Activated gamma-delta T cell treated with Interleukin-2 at 50 U/mL for 16 hours (primary cell): ENCODE results near the gene APBA2.
A peak's percentile ranks its signal among the peaks of the same experiment; 100 is the strongest.
"Not testable (repeated sequence)": the region's sequence is repeated elsewhere in the genome, so short reads cannot be mapped to it uniquely, and the experiment has no call there.

Source experiments
- DNase-seq: peaks from one replicate; pipeline ENCODE4 v3.0.0-alpha.2; 2020

The APBA2 gene

DNA sequence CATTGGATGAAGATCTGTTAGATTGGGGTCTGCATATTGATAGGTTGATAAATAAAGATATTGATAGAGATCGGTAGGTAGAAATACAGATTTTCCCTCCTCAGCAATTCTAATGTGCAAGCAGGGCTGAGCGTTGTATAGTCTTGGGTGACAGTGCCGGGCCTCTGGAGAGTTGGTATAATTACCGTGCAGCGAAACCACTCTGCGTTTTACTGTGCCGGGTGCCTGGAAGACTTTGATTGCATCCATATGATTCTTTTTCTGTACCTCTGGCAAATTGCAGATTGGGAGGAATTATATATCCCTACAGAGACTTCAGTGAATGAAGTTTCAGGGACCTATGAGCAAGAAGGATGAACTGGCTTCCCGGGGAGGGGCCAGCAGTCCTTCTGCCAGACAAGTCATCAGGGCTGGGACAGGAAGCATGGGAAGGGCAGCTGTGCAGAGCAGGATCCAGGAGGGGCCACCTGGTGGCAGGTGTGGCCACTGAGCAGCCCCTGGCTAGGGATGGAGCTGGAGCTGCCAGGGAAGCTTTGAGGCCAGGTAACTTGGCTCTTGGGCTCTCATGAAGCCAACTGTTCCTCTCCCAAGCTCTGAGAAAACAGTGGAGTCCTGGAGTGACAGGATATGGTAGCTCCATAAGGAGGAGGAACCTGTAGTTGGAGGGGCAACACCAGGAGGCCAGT, 132.5 kb downstream of the APBA2 start:
- DNase-seq: no peak

DNA sequence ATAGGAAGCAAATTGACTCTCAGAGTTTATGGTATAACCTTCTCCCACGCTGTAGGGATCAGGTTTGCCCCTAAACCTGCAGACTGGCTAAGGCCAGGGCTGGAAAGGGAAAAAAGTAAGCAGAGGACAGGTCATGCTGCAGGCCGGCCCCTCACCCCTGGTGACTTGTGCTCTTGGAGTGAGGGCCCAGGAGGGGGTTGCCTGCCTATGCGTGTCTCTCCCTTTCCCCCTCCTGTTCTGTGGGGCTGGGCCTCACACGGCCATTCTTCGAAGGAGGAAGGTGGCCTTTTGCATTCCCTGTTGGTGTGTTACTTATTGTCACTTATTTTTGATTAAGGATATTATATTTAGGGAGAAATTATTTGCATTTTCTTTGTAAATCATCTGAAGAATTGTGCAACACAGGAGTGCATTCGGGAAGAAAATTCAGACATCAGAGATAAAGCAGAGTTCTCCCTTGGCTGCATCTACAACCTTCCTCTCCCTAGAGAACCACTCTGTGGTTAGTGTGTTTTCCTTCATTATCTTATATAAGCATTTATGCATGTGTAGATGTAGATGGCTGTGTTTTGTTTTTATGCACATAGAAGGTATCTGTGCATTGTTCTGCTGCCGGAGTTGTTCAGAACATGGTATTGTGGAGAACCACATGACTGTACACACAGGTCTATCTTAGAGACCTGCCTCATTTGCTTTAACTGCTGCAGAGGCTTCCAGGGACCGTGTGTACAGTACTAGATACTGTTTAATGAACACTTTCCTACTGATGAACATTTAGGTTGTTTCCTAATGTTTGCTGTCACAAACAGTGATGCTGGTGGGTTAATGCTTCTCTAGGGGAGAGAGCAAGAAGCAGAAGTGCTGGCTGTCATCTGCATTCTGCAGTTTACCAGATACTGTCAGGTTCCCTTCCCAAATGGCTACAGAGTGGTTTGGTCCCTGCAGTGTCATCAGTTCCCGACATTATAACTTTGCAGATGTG, 133.5 kb downstream of the APBA2 start:
- DNase-seq: no peak

DNA sequence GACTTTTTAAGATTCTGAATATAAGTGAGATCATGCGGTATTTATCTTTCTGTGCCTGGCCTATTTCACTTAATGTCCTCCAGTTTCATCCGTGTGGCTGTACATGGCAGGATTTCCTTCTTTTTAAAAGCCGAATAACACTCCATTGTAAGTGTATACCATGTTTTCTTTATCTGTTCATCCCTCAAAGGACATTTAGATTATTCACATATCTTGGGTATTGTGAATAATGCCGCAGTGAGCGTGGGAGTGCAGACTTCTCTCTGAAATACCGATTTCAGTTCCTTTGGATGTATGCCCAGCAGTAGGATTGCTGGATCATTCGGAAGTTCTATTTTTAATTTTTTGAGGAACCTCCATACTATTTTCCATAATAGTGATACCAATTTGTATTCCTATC, 136.1 kb downstream of the APBA2 start:
- no peak for DNase-seq

DNA sequence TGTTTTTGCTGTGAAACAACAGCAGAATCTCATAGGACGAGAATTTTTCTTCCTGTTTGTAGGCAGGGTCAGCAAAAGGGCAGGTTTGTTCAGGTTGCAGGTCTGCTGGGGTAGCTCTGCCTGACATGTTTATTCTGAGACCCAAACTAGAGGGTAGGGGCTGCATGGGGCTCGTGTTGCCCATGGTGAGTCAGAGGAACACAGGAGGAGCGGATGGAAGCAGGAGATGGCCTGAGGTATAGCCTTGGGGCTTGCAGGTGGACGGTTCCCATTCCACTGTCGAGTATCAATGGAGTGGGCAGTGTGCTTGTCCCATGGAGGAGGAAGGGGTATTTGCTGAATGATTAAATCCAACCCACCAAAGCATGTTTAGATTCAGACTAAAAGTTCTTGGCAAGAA, 138.9 kb downstream of the APBA2 start:
- no peak for DNase-seq

DNA sequence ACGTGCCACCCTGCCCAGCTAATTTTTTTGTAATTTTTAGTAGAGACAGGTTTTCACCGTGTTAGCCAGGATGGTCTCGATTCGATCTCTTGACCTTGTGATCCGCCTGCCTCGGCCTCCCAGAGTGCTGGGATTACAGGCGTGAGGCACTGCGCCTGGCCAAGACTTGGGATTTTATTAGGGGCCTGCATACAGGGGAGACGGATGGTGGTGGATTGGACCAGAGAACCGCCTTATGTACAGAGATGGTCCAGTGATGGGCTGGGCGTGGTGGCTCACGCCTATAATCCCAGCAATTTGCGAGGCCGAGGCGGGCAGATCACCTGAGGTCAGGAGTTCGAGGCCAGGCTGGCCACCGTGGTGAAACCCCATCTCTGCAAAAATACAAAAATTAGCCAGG, 139.6 kb downstream of the APBA2 start:
- not testable (repeated sequence) for DNase-seq

DNA sequence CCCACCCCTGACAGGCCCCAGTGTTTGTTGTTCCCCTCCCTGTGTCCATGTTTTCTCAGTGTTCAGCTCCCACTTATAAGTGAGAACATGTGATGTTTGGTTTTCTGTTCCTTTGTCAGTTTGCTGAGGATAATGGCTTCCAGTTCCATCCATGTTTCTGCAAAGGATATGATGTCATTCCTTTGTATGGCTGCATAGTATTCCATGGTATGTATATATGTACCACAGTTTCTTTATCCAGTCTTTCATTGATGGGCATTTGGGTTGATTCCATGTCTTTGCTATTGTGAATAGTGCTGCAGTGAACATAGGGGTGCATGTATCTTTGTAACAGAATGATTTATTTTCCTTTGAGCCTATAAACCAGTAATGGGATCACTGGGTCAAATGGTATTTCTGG, 142.4 kb downstream of the APBA2 start:
- DNase-seq: not testable (repeated sequence)

DNA sequence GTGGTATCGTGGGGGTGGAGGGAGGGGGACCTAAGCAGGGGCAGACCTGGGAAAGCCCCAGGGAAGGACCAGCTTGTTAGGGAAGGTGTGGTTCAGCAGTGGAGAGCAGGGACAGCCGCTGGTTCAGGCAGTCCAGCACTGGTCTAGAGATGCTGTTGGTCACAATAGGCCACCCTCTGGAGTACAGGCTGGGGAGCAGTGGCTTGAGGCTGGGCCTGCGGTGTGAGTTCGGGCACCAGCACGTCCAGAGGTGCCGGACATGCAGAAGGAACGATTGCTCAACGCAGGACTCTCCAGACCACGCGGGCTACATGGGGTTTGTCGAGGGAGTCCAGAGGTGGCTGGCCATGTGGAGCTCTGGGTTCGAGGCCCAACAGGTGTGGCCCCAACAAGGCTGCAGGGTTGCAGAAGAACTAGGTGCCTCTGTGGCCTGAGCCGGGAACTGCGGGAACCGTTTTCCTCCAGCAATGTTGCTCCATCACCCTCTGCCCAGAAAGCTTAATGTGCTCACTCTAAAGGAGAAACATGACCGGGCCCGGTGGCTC, 143.9 kb downstream of the APBA2 start:
- DNase-seq: no peak

DNA sequence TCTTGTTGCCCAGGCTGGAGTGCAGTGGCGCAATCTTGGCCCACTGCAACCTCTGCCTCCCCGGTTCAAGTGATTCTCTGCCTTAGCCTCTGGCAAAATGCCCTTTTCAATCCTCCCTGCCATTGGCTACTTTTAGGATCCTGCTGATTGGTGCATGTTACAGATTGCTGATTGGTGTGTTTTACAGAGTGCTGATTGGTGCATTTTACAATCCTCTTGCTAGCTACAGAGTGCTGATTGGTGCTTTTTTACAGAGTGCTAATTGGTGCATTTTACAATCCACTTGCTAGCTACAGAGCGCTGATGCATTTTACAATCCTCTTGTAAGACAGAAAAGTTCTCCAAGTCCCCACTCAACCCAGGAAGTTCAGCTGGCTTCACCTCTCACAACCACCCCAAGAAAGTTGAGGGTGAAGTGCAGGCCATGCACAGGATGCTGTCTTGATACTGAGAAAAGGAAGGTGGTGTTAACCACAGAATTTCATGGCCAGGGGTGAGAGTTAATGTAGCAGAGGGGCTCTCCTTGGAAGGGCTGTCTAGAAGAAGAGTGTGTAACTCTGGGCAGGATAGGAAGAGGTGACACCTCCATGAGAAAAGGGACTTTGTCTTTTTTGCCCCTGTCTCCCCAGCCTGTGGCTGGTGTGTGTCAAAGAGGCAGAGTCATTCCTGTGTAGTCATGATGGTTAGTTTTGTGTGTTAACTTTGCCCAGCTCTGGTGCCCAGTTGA, 145.9 kb downstream of the APBA2 start:
- peak; percentile 28 for DNase-seq

DNA sequence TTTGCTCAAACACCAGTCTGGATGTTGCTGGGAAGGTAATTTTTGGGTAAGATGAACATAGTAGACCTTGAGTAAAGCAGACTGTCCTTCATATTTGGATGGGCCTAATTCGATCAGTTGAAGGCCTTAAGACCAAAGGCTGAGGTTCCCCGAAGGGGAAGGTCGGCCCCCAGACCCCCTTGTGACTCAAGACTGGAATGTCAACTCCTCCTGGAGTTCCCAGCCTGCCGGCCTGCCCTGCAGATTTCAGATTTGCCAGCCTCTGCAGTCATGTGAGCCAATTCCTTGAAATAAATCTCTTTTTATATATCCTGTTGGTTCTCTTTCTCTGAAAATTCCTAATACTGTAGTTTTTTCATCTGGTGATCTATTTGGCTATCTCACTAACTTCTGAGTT, 146.5 kb downstream of the APBA2 start:
- DNase-seq: no peak

DNA sequence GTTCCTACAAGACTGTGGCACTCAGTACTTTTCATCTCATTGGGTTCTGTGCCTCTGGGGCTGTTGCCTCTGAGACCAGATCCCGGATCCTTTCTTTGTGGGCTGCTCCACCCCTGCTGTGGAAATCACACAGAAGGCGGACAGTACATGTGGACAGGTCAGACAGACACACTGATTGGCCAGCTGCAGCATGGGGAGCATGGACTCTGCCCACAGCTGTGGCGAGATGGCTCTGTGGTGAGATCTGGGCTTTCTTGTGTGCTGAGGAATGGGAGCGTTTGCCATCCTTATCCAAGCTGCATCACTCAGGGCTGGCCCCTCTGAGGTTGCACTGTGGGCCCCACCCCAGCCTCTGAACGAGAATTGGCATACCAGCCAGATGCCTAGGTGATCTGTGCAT, 147.0 kb downstream of the APBA2 start:
- no peak for DNase-seq

DNA sequence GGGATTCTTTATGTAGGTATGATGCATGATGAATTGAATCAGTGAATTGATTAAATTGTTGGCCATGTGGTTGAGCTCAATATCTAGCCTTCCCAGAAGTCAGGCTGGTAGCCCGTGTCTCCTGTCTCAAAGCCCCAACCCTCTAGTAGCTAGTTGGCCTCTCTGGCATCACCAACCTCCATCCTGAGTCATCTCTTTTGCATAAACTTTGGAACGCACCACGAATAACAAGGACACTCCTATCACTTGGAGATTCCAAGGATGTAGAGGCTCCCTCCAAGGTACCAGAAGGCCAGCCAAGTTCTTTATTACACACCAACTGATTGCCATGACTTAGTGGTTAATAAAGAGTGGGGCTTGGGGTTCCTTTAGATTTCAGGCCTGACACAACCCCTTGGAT, 148.4 kb downstream of the APBA2 start:
- DNase-seq: no peak

DNA sequence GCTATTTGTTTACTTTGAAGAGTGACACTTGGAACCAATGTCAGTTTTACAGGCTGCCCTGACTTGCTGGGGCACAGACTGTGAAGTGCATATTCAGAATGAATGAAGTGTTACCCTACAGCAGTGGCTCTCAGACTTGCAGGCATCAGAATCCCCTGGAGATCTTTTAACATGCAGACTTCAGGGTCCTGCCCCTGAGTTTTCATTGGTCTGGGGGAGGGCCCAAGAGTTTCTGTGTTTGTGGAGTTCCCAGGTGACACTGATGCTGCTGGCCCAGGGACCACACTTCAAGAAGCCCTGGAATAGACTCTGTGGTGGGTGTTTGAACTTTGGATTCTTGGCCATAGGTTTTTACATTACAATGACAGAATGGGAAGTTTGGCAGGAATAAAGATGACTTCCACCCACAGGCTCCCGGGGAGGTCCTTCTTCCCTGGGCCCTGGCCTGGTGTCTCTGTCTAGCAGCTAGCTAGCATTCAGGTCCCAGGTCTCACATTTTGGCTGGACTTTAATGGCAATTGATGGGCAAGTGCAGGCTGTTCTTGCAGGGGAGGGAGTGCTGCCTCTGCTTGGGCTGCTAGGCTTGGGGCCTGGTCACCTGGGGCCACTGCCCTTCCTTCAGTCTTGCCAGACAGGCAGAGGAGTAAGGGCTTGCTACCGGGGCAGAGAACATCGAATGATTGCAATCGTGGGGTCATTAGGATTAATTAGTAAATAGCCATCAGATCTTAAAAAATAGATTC, 149.0 kb downstream of the APBA2 start:
- DNase-seq: no peak

DNA sequence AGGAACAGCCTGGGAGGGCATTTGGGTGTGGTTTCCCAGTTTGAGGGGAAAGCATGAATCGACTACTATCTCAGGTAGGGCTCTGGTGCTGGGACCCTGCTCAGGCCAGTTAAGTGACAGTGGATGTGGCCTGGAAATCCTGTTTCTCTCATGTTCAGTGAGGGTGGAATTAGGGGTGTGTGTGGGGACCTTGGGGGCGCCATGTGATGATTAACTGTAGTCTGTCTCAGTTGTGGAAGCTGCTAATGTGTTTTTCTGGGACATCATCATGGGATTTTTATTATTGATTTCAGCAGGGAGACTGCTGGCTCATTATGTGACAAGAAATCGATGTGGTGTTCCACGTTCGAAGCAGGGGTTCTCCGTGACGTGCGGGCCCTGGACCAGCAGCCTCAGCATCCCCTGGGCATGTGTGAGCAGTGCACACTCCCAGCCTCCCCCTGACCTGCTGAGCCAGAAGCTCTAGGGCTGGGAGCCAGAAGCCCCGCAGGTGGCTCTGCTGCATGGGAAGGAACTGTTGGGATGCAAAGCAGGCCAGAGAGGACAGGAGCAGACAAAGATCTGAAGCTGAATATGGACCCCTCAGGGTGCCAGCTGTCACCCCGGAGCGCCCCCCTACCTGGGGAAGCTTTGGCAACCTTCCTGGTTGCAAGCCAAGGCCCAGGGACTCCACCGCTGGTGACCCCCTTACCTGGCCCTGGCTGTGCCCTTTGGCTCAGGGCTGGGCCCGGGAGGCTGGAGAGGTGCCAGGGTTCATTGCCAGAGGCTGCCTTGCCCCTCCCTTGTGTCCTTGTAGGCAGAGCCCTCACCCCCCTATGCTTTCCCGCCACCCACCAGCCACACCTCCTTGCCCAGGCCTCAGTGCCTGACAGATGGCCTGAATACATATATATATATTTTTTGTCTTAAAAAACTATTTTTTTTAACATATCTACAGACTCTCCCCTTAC, 149.8 kb downstream of the APBA2 start:
- DNase-seq: no peak

DNA sequence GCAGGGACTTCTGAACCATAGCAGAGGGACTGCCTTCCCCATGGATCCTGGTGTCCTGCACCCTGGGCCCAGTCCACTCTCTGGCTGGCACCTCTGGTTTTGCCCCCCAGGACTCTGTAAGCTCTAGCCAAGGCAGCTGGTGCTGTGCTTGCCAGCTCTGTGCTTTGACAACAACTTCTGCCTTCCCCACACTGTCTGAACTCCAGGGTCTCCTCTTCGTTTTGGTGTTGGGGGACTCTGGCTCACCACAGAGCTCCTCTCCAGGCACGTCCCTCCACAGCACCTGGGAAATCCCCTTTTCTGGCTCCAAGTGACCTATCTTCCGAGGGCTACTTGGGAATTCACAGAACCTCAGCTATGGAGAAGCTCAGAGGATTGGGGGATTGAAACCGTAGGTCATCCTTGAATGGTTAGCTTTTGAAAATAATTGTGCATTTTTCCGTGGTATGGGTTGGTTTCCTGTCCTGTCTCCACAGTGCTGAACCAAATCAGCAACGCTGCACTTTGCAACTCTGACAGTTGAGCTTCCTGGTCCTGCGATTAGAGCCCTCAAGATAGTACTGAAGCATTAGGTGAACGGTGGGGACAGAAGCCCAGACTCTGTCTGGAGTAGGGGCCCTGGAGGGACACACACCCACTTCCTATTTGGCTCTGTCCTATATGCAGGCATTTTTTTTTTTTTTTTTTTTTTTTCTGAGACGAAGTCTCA, 152.4 kb downstream of the APBA2 start:
- no peak for DNase-seq

DNA sequence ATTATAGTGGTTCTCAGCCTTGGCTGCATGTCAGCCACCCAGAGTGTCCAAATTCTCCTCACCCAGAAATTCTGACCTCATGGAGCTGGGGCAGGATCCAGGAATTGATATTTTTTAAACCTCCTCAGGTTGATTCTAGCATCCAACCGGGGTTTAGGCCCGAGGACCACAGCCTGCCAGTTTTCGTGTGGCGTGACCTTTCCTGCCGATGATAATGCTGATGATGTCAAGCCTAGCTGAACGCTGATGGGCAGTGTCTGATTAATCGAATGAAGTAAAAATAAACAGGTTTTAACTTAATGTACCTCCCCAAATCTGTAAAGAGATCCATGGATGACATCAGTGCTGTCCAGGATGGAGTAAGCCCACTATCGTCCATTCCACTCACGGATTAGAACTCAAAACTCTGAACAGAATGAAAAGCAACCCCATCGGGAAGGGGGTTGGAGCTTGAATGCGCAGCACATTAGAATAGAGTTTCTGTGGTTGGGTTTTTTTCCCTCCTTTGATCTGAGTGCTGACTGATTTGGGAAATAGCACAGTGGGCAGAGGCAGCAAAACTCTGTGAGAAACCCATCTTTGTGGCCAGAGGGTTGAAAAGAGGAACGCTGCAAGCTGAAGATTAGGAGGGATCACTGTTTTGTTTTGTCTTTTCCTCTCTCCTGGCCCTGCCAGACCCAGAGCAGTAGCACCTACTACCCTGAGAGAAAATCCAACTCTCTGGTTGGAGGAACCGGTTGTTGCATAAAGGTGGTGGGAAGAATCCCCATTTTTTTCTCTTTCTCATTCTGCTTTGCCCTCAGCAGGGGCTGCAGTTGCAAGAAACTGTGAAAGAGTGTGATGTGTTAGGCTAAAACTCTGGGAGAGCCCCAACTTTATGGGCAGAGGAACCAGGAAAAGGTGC, 153.9 kb downstream of the APBA2 start:
- no peak for DNase-seq

DNA sequence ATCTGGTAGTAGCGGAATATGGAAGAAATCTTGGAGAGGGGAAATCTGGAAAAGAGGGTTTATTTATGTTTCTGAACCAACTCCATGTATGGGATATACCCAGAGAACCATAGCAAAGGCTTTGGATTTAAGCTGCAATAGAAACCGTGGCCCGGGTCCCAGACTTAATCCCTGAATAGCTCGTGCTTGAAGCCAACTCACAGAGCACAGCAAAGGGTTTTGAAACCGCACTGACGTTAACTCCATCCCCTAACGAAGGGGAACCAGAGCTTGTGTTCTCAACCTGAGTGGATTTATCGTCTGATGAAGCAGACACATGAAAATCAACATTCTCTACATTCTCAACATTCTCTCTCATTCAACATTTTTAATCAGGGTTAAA, 154.6 kb downstream of the APBA2 start:
- no peak for DNase-seq

DNA sequence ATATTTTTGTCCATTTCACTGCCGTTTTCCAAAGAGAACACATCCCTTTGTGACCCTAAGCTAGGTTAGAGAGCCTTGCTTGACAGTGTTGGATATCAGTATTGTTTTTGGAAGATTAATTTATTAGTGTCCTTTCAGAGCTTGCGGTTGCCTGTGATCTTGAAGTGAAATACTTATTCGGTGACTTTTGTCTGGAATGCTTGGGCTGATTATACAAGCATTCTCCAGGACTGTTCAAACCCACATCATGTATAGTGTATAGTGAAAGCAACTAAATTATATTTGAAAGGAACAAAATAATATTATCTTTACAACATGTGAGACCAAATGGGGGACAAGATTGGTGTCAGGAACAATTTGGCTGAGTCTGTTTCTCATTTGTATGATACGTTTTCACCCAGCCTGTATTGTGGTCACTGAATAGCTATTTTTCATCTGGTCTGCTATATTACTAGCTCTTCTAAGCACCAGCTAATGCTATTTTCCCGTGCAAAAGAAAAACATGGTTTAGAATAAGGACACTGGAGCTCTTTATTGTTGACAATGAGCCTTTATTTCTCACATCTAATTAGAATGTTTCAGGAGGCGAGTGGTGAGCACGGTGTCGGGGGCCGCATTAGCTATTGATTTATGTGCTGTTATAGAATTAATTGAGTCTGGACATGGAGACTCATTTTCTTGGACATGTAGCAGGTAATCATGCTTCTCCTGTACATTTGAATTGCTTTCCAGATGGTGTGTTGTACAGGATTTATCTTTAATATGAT, 158.1 kb downstream of the APBA2 start:
- no peak for DNase-seq

DNA sequence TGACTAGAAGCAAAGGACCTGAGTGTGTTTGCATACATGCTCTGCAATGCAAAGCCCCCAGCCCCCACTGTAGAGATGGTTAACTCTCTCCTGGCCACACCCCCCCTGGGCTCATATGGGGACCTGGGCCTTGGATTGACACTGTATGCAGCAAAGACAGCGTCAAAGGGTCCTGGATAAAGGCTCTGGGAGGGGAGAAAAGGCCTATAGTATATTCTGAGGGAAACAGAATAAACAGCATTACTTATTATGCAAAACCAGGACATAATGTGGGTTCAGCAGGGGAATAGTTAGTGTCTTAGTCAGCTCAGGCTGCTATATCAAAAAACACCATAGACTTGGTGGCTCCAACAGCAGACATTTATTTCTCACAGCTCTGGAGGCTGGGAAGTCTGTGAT, 158.7 kb downstream of the APBA2 start:
- no peak for DNase-seq

DNA sequence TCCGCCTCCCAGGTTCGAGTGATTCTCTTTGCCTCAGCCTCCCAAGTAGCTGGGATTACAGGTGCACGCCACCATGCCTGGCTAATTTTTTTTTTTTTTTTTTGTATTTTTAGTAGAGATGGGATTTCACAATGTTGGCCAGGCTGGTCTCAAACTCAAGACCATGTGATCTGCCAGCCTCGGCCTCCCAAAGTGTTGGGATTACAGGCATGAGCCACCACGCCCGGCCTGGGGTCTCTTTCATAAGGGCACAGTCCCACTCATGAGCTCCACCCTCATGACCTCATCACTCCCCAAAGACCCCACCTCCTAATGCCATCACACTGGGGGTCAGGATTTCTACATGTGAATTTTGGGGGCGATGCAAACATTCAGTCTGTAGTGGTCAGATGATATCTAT, 159.4 kb downstream of the APBA2 start:
- not testable (repeated sequence) for DNase-seq
